DMS 273 treated with DMSO at 0.1 percent for 48 hours (cell line): ENCODE results near the gene TXNRD3.
A peak's percentile ranks its signal among the peaks of the same experiment; 100 is the strongest.

Experiments used
- DNase-seq: peaks from one replicate; lab custom pipeline; 2025; lab: John Stamatoyannopoulos, UW

TXNRD3 gene

GRCh38 chr3:126654571-126655383, at the start of gene TXNRD3:
TSS of gene TXNRD3 (minus strand) at chr3:126655124.
- peak; percentile 53 for DNase-seq

DNA sequence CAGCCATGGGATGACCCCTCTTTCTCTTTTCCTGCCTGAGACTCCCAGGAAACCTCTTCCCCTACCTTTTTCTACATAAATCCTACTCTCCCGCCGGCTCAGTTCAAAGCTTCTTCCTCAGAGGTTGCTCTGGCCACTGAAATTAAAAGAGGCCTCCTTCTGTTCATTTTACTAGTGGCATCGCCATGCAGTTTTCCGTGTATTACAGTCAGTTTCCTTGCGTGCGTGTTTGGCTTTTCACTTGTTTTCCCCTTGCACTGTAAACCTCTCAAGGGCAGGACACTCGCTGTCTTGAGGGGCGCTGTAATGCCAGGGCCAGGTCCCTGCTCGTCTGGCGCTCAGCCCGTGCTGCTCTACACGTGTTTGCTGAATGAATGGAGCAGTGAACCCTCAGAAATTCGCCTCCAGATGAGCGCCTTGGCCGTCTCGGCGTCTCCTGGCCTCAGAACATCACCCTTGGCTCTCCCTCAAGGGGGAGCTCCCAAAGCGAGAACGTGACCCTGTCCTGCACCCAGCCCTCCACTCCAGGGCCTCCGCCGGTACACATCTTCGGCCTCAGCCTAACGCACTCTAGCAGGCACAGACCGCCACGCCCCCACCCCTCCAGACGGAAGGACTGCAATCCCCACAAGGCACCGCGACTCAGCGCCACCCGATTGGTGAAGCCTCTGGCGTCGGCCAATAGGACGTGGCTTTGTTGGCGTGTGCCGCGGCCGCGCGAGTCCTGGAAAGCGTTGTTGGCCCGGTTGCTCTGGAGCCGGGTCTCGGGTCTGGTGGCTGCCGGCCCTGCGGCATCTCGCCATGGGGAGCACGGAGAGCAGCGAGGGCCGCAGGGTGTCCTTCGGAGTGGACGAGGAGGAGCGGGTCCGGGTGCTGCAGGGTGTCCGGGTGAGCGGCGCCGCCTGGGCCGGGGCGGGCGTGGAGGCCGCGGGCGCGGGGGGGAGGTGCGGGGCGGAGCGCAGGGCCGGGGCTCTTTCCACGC, 48.9 kb upstream of the TXNRD3 start, which contains the start of gene CHCHD6:
Gene CHCHD6 (plus strand): TSS at position 729 of the 982 bp plus-strand sequence. CDS start 73 bp downstream, at position 802.
- peak; percentile 98 for DNase-seq

DNA sequence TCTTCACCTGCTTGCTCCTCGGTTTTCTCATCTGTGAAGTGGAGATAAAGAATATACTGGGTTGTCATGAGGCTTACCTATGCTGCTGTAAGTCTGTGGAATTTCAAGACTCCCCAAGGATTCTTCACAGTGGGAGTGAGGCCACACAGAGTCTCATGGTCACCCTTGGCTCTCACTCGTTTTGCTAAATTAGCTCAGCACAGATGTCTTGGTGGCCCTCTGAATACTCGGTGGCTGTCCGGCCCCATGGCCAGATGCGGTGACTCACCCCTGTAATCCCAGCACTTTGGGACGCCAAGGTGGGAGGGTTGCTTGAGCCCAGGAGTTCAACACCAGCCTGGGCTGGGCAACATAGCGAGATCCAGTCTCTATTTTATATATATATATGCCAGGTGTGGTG, 44.1 kb upstream of the TXNRD3 start:
- no peak for DNase-seq

DNA sequence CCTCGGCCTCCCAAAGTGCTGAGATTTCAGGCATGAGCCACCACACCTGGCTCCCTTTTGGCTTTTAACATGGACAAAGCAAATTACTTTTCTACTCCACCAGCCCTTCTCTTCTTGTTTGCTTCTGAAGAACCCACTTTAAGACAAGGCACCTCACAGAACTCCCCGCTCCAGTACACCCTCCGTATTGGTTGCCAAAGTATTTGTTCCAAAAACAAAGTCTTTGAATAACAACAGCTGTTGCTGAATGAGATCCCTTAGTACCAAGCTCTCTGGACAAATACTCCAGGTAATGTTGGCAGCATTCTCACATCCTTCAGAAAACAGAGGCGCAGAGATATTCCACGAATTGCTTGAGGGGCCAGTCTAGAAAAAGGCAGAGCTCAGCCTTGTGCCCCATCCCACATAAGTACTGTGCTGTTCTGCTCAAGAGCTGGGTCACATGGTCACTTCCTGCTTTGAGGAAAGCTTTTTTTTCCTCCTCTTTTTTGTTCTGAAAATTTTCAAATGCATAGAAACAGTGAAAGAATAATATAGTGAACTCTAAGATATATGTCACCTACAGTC, 41.9 kb upstream of the TXNRD3 start:
- peak; percentile 33 for DNase-seq

GRCh38 chr3:126693921-126694320, 39.0 kb upstream of the TXNRD3 start:
- DNase-seq: no peak

DNA sequence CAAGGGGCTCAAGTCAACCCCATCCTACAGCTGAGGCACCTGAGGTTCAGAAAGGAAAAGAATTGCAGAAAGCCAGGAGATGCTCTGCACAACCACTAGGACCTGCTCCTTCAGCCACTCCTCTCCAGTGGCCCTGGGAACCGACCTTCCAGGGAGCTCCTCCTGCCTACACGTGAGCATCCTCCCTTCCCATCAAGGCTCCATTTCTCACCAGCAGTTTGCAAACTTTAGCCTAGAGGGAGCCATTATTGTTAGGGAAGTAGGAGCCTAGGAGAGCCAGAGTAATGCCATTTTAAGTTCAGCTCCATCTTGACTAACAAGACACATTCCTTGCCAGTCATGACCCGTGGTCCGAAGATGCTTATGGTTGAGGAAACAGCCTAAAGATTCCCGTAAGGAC, 37.9 kb upstream of the TXNRD3 start:
- no peak for DNase-seq

DNA sequence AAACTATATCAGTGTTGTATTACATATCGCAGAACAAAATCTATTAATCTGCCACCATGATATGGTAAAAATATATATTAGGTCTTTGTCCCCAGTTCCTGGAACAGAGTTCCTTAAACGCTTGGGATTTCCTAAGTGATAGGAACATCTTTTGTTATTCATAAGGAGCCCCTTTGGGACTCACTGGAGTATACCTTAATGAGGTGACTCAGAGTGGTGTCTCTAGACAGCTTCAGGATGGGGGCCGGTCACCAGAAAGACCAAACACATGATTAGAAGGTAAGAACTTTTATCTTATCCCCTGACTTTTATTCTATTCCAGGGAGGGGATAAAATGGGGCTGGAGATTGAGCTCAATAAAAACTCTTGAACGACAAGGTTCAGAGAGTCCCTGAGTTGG, 36.8 kb upstream of the TXNRD3 start:
- DNase-seq: no peak

GRCh38 chr3:126685493-126685892, 30.6 kb upstream of the TXNRD3 start:
- no peak for DNase-seq

GRCh38 chr3:126685021-126685420, 30.1 kb upstream of the TXNRD3 start:
- DNase-seq: no peak

DNA sequence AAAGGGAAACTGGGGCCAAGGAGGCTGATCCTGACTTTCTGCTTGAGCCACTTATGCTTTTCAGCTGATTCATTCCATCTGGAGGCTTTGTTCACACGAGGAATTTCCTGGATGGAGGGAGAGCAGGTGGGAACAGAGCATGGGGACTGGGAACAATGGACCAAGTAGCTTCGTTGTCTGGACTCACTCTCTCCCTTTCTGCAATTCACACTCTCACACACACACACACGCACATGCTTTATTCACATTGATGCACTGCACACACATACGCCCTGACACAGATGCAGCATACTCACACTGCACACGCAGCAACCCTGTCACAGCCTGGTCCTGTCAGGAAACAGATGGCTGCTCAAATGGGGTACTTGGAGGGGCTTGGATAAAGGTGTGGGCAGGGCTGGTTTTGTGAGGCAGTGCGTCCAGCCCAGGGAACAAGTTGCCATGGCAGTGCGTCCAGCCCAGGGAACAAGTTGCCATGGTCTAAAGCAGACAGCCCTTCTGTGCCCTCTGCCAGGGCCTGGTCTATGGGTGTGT, 29.4 kb upstream of the TXNRD3 start:
- DNase-seq: no peak

- DNase-seq: no peak
Measured at GRCh38 chr3:126683069-126683468, 28.1 kb upstream of the TXNRD3 start.

DNA sequence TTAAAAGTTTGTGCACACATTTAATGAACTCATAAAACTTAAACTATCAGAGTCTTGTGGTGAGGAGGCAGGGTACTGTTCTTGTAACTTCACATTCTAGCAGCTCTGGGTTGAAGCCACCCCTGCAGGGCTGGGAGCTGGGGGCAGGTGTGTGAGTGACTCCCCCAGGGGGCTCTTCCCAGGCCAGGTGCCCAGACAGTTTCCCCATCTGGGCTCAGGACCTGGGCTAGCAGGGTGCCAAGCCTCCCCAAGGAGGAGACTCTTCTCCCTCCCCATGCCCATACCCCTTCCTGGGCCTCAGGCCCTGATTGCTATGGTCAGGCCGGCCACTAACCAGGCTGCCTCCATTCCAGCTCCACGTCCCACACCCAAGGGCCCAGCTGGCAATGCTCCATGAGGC, 27.1 kb upstream of the TXNRD3 start:
- DNase-seq: no peak

GRCh38 chr3:126680667-126681055, 25.7 kb upstream of the TXNRD3 start:
- DNase-seq: no peak

DNA sequence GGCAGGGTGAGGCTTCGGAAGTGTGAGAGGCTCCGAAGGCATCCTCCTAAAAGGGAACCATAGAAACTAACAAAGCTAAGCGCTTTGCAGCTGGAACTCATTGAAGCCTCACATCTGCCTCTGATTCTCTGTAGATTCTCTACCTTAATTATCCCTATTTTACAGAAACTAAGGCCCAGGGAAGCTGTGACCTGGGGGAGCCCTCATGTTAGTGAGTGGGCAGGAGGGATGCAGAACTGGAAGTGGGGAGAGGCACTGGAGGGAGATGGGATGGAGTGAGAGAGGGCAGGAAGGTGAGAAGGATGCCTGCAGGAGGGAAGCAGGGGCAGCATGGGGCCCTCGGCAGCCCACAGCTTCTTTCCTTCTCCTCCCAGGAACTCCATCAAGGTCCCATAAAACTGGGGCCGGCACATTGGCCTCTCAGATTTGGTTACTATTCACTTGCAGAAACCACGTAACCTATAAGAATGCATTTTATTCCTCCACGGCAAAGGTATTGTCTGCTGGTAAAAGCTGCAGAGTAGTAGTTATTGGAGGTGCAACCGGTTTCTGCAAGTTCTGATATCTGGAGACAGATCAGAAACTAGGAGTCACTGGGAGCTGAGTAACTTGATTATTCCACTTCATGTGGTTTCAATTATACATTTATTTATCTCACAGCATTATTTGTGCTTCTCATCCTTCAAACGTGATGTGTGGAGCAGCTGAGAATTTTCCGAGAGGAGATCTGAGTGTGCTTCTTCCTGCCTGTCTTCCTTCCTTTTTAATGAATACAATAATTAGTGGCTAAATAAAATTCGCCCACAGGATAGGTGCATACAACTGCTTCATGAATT, 25.1 kb upstream of the TXNRD3 start:
- no peak for DNase-seq

DNA sequence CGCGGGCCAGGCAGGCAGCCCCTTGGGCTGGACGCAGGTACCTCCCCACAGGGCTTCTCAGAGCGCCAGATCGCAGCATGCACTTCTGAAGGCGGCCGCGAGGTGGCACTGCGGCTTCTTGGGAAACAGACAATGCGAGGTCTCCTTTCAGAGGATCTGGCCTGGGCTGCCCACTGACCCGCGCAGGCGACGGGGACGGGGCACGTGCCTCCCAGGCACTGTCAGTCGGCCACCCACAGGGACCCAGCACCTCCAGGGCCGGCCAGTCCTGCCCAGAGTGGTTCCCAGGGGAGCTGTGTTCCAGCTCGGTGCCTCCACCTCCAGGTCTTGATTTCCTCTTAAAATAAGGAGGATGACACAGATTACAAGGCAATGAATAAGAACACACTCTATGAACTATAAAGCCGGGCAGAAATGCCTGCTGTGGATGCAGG, 24.4 kb upstream of the TXNRD3 start:
- peak; percentile 17 for DNase-seq

DNA sequence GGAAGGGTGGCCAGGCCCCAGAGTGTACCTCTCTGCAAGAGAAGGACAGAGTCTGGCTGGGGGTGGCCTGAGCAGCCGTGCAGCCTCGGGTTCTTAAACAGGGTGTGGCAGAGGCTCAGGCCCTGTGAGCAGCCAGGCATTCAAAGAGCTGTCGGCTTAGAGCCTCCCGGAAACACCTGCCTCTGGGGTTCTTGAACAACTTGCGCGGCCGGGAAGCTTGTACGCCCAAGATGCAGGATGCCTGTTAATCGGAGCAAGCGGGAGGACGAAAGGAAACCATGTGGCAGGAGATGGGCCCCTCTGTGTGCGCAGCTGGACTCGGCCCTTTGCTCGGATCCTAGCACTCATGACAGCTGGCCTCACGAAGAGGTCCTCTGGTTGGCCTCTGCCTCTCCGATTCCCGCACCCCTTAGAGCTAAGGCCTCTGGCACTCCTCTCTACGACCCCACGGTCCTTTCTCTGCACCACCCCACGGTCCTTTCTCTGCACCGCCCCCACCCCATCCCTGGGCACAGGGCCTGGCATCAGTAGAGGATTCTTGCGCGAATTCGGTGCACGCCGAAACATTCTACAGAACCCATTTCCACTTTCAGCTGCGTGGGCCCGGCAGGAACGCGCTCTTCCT, 23.9 kb upstream of the TXNRD3 start:
- DNase-seq: no peak

- no peak for DNase-seq
Measured at GRCh38 chr3:126677862-126678503, 23.1 kb upstream of the TXNRD3 start.

DNA sequence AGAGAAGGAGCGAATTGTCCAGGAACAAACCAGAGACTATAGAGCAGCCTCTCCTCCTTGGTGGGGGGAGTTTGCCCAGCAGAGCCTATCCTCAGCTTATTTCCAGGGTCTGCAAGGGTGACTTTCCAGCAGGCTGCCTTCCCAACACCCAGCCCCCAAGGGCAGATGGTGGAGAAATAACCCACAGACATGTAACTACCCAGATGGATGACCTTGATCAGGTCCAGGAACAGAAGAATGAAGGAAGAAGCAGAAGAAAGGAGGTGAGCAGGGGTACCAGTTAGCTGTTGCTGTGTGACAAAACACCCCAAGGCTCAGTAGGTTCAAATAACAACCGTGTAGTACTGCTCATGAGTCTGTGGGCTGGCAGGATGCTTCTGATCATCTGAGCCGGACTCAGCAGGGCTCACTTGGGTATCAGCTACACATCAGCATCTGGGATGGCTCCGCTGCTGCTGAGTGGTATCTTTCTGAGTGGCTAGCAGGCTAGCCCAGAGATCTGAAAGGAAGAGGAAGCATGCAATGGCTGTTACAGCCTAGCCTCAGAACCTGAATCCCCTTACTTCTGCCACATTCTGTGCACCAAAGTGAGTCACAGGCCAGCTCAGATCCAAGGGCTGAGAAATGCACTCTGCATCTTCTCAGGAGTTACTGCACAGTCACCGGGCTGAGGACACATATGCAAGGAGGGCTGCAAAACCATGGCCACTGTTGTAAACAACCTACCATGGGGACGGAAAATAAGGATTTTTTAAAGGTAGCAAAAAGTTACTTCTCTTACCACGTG, 22.2 kb upstream of the TXNRD3 start:
- no peak for DNase-seq

- DNase-seq: no peak
Measured at GRCh38 chr3:126672741-126673140, 17.8 kb upstream of the TXNRD3 start.
